Iris pigment epithelial cell (primary cell): ENCODE data around the gene SLC35D2.
"Not testable (repeated sequence)": the region's sequence is repeated elsewhere in the genome, so short reads cannot be mapped to it uniquely, and the experiment has no call there.

Experiments used
- DNase-seq: peaks from one replicate; pipeline ENCODE4 v3.0.0-alpha.2; 2011; ENCODE audit warnings: low read depth

The SLC35D2 gene

DNA sequence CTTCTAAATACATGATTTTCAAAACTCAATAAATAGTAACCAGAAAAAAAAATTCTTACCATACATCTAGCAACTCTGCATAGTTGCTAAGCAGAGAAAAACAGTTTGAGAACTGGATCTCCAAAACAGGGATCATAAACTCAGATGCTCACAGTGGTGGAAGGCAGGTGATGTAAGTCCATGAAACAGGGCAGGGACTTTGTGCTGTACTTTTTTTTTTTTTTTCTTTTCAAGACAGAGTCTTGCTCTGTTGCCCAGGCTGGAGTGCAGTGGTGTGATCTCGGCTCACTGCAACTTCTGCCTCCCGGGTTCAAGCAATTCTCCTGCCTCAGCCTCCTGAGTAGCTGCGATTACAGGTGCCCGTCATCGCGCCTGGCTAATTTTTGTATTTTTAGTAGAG, 76.6 kb downstream of the SLC35D2 start:
- DNase-seq = not testable (repeated sequence)

DNA sequence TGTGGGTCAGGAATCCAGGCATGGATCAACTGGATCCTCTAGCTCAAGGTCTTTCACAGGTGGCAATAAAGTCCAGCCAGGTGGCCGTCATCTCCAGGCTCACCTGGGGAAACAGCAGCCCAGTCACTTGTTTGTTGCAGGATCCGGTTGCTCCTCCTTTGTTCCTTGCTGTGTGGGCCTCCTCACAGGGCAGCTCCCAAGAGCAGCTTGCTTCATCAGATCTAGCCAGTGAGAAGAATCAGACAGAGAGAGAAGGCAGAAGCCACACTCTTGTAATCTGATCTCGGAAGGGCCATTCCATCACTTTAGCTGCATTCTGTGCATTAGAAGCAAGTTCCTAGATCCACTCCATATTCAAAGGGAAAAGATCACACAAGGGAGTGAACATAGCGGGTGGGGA, 78.3 kb downstream of the SLC35D2 start:
- peak; percentile 39 for DNase-seq

DNA sequence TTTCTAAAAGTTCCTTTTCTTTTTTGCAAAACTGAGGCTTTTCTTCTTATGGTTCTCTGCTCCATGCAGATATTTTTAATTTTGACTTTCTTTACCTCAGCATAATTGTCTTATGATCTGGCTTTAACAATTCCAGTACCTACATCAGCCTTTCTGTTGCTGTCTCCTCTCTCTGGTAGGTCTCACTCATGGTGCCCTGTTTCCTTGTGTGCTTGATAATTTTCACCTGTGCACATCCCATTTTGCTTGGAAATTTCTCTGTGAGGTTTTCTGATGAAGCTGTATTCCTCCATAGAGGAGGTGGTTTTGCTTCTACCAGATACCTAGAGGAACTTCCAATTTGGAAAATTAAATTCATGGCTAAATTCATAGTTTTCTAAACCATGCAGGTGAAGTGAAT, 79.3 kb downstream of the SLC35D2 start:
- DNase-seq = no peak

DNA sequence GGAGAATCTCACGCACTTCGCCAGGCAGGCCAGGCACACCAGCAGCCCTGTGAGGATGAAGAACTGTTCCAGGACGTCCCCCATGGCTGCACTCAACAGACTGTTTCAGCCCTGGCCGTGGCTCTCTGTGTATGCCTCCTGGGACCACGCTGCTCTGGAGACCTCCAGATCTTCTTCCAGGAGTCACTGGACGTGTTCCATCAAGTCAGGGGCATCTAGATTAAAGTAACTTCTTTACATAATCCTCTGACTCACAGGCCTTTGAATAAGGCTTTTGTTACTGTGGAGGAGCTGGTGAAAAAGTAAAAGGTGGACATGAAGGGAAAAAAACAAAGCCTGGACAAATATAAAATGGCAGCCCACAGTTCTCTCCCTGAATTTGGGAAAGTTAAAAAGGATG, 81.5 kb downstream of the SLC35D2 start, which contains the start of gene HSD17B3:
Gene HSD17B3 (minus strand): TSS at position 156 of the 400 bp plus-strand sequence. CDS start 72 bp downstream, at position 84.
- peak; percentile 37 for DNase-seq

DNA sequence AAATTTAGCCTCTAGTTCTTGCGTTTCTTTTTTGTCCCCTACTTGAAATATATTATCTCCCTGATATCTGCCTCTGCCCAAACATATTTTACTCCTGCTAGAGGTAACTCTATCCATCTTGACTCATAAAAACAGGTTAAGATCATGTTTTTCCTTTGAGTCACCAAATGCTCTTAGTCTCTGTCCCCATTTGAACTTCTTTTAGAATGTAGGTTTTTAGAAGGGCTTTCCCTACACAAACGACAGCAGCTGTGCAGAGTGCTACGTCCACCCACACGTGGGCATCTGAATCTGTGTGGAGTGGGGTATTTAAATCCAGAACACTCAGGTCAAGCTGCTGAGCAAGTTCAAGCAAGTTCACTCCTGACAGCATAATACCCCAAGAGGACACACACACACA, 83.7 kb downstream of the SLC35D2 start:
- DNase-seq = peak; percentile 70

DNA sequence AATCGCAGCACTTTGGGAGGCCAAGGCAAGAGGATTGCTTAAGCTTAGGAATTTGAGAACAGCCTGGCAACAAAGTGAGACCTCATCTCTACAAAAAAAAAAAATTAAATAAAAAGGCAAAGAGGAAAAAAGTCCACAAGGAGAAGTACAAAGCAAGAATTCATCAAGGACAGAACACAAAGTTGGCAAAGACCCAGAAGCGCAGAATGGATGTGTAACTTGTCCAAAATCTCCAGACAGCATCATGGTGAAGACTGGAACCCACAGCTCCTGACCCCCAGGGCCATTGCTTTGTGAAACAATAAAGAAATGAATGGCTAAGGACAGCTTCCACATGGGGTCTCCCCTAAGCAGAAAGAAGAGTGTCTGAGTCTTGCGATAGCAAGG, 89.4 kb downstream of the SLC35D2 start:
- DNase-seq = no peak

DNA sequence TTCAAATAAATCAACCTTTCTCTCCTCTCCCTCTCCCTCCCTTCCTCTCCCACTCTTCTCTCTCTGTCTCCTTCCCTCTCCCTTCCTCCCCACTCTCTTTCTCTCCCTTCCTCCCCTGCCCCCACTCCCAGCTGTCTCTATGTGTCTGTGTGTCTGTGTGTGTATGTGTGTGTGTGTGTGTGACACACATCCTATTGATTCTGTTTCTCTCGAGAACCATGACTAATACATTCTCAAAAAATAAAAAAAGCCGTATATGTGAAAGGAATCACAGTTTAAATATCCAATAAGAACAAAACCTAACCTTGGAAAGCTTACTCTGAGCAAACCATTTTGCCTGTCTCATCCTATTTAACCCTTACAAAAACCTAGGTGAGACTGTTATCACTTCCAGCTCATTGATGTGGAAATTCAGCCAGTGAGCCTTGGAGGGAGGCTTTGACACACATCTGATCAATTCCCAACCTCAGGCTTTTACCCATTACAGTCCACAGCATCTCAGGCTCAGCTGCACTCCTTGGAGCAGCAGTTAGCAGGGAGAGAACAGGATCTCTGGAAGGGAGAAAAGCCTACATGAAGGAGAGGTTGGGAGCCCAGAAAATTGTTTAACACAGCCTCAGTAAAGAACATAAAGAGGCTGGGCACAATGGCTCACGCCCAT, 89.9 kb downstream of the SLC35D2 start:
- peak; percentile 65 for DNase-seq

DNA sequence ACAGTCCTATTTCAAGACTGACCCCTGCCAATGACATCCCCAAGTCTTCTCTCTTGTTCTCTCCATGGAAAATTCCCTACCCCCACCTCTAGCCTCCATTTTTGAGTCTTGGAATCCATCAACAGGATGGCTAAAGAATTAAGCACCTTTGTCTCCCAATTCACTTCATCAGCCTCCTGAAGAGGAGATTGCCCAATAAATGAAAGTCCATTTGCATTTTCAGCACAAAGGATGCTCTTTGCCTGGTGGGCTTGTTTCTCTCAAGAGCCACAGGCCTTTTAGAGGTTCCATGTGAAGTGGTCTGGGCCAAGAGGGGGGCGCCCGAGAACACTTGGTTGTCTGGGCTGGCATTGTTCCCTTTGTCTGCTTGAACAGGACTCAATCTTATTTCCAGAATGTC, 94.1 kb downstream of the SLC35D2 start:
- DNase-seq = no peak

DNA sequence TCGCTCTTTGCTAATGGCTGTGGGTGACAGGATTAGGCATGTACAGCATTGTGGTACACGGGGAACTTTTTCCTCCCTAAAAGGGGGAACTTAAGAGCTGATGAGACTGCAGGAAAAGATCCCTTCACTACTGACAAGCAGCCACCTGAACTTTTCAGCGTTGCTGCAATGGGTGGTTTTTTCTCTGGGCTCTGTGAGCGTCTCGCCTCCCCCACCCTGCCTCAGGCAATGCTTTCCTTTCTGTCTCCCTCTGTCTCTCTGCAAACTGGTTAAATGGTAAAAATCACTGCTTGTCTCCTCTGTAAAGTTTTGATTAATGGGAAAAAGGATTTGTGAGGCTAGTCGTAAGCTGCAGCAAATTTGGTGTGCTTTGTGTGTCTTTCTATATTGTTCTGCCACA, 101.9 kb downstream of the SLC35D2 start:
- DNase-seq = no peak

DNA sequence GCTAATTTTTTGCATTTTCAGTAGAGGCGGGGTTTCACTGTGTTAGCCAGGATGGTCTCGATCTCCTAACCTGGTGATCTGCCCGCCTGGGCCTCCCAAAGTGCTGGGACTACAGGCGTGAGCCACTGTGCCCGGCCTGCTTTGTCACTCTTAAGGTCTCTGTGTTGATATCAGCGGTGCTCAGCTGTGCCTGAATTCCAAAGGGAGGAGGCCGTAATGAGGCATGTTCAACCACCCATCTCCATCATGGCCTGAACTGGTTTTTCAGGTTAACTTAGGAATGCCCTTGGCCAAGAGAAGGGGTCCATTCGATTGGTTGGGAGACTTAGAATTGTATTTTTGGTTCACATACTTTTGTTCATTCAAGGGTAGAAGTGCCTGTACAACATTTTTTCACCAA, 103.6 kb downstream of the SLC35D2 start:
- no peak for DNase-seq

DNA sequence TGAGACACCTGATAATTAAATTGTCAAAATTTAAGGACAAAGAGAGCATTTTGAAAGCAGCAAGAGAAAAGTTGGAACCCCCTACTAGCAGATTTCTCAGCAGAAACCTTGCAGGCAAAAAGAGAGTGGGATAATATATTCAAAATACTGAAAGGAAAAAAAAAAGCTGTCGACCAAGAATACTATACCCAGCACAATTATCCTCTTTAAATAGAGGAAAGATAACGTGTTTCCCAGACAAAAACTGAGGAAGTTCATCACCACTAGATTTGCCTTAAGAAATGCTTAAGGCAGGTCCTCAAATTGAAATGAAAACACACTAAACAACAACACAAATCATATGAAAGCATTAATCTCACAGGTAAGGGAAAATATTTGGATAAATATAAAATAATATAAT, 108.6 kb downstream of the SLC35D2 start:
- DNase-seq = no peak
